Right ventricle myocardium superior (tissue), 1 donor: ENCODE data around the gene HENMT1. TPM values are rescaled to one million over a fixed set of nuclear protein-coding genes. Genes with fewer than 3 reads are reported as not detected.
"Not testable (repeated sequence)": the region's sequence is repeated elsewhere in the genome, so short reads cannot be mapped to it uniquely, and the experiment has no call there.

Source experiments
- ATAC-seq: fragments of 200-7000 bp; cut with Tn5 transposase; one replicate; pipeline ENCODE4 v1.9.1; 2020; ENCODE audit warnings: mild to moderate bottlenecking; ENCODE audit not compliant: poor library complexity
- DNase-seq: peaks from one replicate; pipeline ENCODE4 v3.0.0-alpha.2; 2020
- intact Hi-C: fragments of 100-400 bp; cut with DNase I; formaldehyde crosslinking; loops from one replicate; pipeline ENCODE4 v1.11.2; 2022
- total RNA-seq: library from RNA; stranded (reverse); fragmentation: NEBNext Ultra II Directional; extraction: Animal tissue kit (Norgen Biotek cat#: 25700); gene quantifications from one replicate; pipeline ENCODE4 v1.2.1, GENCODE V29; 2021
- donor health status: DM: no; HTN: yes; CAD: no; lungs with severe emphysema.

HENMT1 gene
- total RNA-seq, 1 donor from 2014 or later, result 1.0 TPM

- DNase-seq, intact Hi-C loops, ATAC-seq: not testable (repeated sequence)
Observed at GRCh38 chr1:108681701-108682100, 20.8 kb upstream of the HENMT1 start.

- intact Hi-C loops, result no loop called here
- ATAC-seq (no peak), DNase-seq (no peak)
Observed at GRCh38 chr1:108679586-108680213, 18.8 kb upstream of the HENMT1 start.

GRCh38 chr1:108678706-108679105, 17.8 kb upstream of the HENMT1 start:
- ATAC-seq (peak; percentile 43), DNase-seq (no peak)
- intact Hi-C loops, result no loop called here

- no peak for ATAC-seq
- intact Hi-C loops, result no loop called here
- DNase-seq, result no peak
Observed at GRCh38 chr1:108671143-108671542, 10.2 kb upstream of the HENMT1 start.

- intact Hi-C loops, result no loop called here
- peak; percentile 71 for ATAC-seq
- no peak for DNase-seq
Observed at GRCh38 chr1:108670131-108670773, 9.4 kb upstream of the HENMT1 start.

- intact Hi-C loops, result no loop called here
- ATAC-seq (no peak), DNase-seq (no peak)
Observed at GRCh38 chr1:108669679-108670078, 8.8 kb upstream of the HENMT1 start.

GRCh38 chr1:108668777-108669176, 7.9 kb upstream of the HENMT1 start:
- ATAC-seq (no peak), DNase-seq (no peak)
- intact Hi-C loops, result no loop called here

GRCh38 chr1:108667422-108667821, 6.5 kb upstream of the HENMT1 start:
- ATAC-seq, DNase-seq, intact Hi-C loops: not testable (repeated sequence)

GRCh38 chr1:108665771-108666170, 4.9 kb upstream of the HENMT1 start:
- DNase-seq (no peak), ATAC-seq (no peak)
- intact Hi-C loops, result no loop called here

GRCh38 chr1:108665067-108665466, 4.2 kb upstream of the HENMT1 start:
- intact Hi-C loops, result no loop called here
- DNase-seq (no peak), ATAC-seq (no peak)

GRCh38 chr1:108664481-108664880, 3.6 kb upstream of the HENMT1 start:
- intact Hi-C loops, result no loop called here
- no peak for ATAC-seq
- no peak for DNase-seq

GRCh38 chr1:108663074-108663473, 2.2 kb upstream of the HENMT1 start:
- ATAC-seq (peak; percentile 7), DNase-seq (no peak)
- intact Hi-C loops, result no loop called here

GRCh38 chr1:108657356-108658080, 3.4 kb downstream of the HENMT1 start:
- intact Hi-C loops, result no loop called here
- DNase-seq (no peak), ATAC-seq (no peak)

GRCh38 chr1:108653431-108654105, 7.3 kb downstream of the HENMT1 start:
- intact Hi-C loops, result no loop called here
- DNase-seq (no peak), ATAC-seq (no peak)

- intact Hi-C loops, result no loop called here
Observed at GRCh38 chr1:108646648-108647269, 14.1 kb downstream of the HENMT1 start.

GRCh38 chr1:108646265-108646647, 14.6 kb downstream of the HENMT1 start:
- ATAC-seq (peak; percentile 49), DNase-seq (no peak)
- intact Hi-C loops, result no loop called here

More at GRCh38 chr1:108646648-108647269, 14.1 kb downstream of the HENMT1 start:
- peak; percentile 75 for ATAC-seq
- peak; percentile 89 for DNase-seq

GRCh38 chr1:108645564-108646184, 15.2 kb downstream of the HENMT1 start:
- ATAC-seq, result no peak
- no peak for DNase-seq
- intact Hi-C loops, result loop anchor here (2.0 kb wide), 1 partner anchor 133 kb away; no protein-coding TSS in a partner anchor

GRCh38 chr1:108644984-108645383, 15.9 kb downstream of the HENMT1 start:
- ATAC-seq (no peak), DNase-seq (no peak)
- intact Hi-C loops, result loop anchor here (2.0 kb wide), 1 partner anchor 132 kb away; no protein-coding TSS in a partner anchor
